DOHH2 (cell line): ENCODE data around the gene CDH6.

ENCODE experiments used
- EZH2phosphoT487 ChIP-seq: fragments of 200-600 bp; sonication (generic); IDR thresholded peaks from 2 replicates; pipeline ENCODE4 v1.6.1; 2017; ENCODE audit warnings: borderline replicate concordance, mild to moderate bottlenecking, antibody characterized with exemption, low read length, moderate library complexity, mixed read lengths
- TF ChIP-seq, protein P1 (sequence below): fragments of 200-600 bp; sonication (generic); IDR thresholded peaks from one replicate; pipeline ENCODE4 v1.5.1; 2014; ENCODE audit warnings: antibody characterized with exemption, mild to moderate bottlenecking, low read depth, low read length; ENCODE audit not compliant: poor library complexity, severe bottlenecking

DNA sequence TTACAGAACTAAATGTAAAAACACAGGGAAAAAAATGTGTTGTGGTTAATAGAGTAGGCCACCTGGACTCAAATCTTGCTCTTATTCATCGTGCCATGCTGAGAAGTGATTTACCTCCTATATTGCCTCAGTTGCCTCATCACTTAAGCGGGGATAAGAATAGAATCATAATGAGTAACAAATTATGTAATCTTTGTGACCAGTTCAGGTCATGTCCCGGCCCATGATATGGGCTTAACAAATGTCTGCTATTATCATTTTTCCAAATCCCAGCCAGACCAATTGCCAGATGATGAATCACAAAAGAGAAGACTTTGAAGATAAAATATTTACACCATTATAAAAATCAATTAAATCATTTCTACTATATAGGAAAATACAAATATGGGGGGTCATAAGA is 89.8 kb downstream of the CDH6 start:
- TF ChIP-seq, protein P1, sequence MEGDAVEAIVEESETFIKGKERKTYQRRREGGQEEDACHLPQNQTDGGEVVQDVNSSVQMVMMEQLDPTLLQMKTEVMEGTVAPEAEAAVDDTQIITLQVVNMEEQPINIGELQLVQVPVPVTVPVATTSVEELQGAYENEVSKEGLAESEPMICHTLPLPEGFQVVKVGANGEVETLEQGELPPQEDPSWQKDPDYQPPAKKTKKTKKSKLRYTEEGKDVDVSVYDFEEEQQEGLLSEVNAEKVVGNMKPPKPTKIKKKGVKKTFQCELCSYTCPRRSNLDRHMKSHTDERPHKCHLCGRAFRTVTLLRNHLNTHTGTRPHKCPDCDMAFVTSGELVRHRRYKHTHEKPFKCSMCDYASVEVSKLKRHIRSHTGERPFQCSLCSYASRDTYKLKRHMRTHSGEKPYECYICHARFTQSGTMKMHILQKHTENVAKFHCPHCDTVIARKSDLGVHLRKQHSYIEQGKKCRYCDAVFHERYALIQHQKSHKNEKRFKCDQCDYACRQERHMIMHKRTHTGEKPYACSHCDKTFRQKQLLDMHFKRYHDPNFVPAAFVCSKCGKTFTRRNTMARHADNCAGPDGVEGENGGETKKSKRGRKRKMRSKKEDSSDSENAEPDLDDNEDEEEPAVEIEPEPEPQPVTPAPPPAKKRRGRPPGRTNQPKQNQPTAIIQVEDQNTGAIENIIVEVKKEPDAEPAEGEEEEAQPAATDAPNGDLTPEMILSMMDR, result no peak
- no peak for TF ChIP-seq EZH2phosphoT487
